GM19351 (cell line): ENCODE data around the gene TLK2.
A peak's percentile ranks its signal among the peaks of the same experiment; 100 is the strongest.

Experiments used
- ATAC-seq: cut with Tn5 transposase; IDR thresholded peaks from one replicate; pipeline ENCODE4 v1.9.1; 2021; ENCODE audit warnings: mild to moderate bottlenecking, moderate library complexity; ENCODE audit not compliant: unreplicated experiment

TLK2 gene

DNA sequence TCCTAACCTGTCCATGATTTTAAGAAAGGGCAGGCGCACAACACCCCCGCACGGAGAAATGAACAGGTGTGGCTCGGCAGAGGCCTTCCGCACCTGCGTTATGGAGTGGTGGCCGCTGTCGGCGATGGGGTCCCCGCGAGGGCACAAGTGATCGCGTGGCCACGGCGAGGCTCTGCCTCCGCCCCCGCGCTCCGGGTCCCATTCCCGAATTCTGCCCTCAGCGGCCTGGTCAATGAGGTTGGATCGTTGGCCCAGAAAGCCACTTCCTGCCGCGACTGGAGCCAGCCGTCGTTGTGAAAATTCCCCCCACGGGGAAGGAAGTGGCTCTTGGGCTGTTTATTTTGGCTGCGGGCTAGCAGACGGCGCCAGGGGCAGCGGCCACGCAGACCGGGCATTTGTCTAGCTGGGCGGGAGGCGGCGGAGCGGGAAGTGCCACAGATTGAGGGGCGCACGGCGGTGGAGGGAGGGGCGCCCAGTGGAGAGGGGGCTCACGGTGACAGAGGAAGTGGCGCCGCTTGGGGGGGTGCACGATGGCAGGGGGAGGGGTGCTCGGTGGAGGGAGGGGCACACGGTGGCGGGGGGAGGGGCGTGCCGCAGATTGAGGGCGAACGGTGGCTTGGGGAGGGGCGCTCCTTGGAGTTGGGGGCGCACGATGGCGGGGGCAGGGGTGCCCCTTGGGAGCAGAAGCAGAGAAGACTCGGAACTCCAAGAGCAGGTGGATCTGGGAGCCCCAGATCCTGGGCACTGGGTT lies 173.8 kb downstream of the TLK2 start:
- no peak for ATAC-seq

DNA sequence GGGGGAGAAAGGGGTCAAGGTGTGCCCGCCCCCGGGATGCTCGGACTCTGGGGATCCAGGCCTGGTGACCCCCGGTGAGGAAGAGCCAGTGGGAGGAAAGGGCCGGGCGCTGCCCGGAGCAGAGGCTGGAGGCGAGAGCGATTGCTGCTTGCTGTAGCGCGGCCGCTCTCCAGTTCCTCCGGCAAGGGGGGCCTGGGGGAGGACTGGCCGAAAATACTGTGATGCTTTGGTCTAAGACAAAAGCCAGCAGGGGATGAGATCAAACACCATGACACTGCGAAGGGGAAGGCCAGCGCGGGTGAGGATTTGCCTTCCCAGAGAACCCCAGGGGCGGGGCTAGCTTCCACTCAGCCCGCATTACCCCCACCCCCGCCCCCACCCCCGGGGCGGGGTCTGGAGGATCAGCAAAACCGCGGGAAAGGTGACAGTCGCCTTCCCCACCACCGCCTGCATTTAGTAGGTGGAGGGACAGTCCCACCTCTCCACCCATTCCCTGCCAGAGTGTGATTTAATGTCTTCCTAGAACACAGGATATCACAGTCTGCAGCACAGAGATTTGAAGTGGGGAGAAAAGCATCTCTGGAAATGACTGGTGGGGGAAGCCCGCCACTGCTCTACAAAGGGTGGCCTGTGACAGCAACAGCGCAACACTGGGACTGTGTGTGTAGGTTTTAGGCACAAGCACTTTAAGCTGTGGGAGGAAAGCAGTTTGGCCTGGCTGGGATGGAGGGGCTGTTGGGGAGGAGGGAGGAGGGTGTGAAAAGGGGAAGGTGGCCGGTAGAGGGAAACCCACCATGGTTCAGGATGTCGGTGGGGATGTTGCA lies 174.6 kb downstream of the TLK2 start:
- peak; percentile 90 for ATAC-seq

DNA sequence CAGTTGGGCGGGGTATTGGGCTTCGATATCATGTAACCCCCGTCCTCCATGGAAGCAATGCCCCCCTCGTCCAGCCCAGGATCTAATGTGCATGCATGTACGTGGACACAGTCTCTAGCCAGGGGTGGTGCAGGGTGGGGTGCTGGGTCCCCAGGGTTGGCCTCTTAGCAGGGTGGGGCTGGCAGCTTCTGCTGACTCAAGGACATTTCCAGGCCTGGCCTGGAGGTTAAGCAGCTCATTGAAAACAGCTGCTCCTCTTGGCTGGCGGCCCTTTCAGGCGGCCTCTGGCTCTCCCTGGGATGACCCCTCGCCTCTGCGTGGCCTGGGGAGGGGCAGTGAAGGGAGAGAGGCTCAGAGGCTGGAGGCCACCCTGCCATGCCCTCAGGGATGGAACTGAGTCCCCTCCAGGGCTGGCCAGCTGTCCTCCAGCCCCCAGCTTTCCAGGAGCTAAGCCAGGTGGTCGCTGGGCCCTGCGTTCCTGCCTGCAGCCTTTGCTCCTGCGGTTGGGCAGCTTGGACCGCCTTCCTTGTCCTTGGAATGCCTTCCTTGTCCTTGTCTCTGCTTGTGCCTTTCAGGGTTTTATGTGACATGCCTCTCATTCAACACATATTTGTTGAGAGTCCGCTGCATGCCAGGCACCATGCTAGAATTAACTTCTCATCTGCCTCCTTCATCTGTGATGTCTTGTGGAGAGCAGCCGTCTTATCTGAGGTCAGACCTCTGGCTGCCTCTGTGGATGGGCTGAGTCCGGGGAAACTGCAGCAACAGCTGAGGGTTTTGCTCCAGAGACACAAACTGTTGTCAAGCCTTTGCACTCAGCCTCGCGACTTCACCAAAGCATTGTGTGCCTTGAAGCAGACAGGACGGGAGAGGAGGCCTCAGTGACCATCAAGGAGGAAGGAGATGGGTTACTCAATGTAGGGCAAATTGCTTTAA lies 175.5 kb downstream of the TLK2 start:
- ATAC-seq, result no peak

DNA sequence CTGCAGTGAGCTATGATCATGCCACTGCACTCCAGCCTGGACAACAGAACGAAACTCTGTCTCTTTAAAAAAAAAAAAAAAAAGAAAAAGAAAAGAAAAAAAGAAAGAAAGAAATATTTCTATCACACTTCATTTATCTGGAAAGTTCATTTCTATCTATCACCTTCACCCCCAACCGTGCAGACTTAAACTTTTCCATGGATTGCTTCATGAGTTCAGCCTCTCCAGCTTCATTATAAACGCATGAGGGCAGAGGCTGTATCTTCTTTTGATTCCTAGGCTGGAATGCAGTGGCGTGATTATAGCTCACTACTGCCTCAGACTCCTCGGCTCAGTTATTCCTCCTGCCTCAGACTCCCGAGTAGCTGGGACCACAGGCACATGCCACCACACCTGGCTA lies 177.0 kb downstream of the TLK2 start:
- no peak for ATAC-seq

DNA sequence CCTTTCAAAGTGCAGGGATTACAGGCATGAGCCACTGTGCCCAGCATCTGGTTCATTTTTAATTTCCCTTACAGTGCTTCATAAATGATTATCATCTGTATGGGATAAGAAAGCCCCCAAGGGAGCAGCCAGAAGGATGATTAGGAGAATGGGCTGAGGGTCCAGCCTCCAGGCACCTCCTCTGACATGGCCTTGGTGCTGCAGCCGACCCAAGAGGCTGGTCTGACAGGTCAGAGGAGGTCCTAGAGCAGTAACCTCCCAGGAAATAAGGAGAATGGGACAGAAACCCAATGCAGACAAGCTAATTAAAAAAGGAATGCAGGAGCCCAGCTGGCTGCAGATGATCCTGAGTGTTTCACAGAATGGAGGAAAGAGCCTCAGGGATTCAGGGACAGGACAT lies 177.8 kb downstream of the TLK2 start:
- no peak for ATAC-seq

DNA sequence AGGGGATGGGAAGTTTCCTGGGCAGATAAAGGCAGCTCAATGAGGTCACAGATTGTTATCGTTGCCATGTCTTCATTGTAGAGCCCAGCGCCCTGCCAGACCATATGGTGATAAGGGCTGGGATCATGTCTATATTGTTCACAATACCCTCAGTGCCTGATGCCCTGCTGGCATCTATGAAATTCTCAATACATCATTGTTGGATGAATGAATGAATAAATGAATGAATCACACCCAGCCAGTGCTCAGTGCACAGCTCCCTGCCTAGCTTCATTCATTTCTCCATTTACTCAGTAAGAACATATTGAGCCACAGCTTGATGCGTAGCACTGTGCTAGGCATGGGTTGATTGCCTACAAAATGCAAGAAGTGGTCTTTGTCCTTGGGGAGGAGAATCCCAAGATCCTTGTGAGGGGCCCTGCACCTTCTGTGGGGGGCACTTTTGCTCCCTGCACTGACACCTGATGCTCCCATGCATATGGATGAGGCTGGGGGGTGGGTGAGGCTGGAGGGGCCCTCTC lies 178.6 kb downstream of the TLK2 start:
- no peak for ATAC-seq

DNA sequence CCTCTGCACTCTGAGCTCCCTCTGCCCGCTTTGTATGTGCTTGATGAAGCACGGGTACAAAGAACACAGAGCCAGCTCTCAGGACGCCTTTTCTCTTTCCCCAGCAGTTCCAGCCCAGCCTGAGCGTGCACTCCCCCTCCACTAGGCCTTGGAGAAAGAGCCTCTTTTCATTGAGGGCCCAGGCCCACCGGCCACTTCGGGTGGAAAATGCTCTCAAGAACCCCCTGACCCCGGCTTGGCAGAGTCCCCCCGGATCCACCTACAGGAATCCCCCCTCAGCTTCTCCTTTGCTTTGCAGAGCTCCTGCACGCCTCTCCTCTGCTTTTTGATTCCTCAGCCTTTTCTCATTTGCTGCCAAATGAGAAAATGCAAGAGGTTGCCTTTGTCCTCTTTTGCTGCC lies 179.1 kb downstream of the TLK2 start:
- ATAC-seq, result no peak

DNA sequence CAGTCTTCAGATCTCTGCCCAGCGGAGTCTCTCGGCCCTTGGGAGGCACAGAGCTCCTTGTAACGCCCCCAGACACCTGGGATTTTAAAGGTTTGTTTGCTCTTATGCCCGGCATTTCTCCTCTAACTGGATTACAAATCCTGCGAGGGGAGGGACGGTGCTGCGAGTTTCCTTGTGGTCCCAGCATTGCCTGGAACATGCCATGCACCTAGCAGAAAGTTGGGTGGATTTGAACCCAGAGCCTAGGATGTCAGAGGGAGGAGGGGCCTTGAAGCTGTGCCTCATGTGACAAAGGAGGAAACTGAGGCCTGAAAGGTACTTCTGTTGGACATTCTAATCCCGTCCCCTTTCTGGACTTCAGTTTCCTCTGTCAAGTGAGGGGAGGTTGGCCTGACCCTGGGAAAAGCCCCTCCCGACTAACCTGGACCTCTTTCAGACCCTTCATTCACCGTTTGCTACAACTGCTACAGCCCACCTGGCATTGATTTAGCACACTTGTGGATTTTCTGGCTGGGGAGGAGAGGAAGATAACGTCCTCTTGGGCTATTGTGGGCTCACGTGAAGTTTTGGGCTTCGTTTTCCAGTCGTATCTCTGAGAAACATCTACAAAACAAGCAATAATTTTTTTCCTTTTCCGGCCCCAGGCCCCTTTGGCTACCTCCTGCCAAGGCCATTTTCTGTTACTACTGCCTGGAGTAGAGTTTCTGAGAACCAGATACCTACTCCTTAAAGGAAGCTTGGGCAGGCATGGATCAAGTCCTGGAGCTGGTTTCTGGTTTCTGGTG lies 179.7 kb downstream of the TLK2 start:
- ATAC-seq, result no peak

DNA sequence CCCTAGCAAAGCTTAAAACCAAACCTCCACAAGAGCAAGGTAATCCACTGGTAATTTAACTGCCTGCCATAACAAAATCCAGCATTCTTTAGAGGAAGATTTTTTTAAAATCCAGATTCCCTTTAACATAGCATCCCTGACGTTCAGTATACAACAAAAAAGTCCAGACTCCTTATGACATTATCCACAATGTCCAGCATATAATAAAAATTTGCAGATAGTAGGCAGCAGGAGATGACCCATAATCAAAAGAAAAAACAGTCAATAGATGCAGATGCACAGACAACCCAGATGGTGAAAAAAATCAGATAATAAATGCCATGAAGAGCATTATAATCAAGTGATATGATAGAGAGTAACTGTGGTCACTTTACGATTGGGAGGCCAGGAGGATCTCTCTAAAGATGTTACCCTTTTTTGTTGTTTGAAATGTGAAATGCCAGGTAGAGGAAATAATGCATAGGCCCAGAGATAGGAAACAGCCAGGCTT lies 182.0 kb downstream of the TLK2 start:
- no peak for ATAC-seq

DNA sequence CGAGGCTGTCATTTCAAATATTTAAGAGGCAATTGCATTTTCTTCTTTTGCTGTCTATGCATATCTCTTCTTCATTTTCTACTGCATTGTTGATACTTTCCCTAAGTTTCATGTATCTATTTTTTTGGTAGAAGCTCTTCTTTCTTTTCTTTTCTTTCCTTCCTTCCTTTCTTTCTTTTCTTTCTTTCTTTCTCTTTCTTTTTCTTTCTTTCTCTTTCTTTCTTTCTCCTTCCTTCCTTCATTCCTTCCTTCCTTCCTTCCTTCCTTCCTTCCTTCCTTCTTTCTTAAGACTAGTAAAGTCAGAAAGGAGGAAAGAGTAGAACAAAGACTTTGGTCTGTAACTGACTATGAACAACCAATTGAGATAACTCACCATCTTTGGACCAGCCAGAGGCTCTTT lies 182.7 kb downstream of the TLK2 start:
- no peak for ATAC-seq

DNA sequence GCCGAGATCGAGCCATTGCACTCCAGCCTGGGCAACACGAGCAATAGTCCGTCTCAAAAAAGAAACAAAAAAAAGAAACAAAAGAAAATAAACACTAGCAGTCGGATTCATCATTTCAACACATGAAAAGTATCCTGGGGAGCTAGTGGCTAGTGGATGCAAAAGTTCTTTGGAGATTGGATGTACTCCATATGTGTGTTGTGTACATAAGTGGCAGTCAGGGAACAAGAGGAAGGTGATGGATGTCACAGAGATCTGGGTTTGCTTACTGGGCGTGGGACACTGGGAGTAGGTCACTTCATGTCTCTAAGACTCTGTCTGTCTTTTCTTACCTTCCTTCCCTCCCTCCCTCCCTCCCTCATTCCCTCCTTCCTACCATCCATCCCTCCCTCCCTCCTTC lies 184.2 kb downstream of the TLK2 start:
- ATAC-seq, result no peak
